Erythroblast (primary cell): Measurements from ENCODE around the gene TMEM179.

Source experiments
- GATA1 ChIP-seq: IDR thresholded peaks from 2 replicates; pipeline ENCODE4 v1.6.1; 2011; ENCODE audit warnings: low read depth, mild to moderate bottlenecking, control low read depth, low read length, moderate library complexity
- POLR2A ChIP-seq: IDR thresholded peaks from 2 replicates; pipeline ENCODE4 v1.6.1; 2011; ENCODE audit warnings: mild to moderate bottlenecking, low read length

DNA sequence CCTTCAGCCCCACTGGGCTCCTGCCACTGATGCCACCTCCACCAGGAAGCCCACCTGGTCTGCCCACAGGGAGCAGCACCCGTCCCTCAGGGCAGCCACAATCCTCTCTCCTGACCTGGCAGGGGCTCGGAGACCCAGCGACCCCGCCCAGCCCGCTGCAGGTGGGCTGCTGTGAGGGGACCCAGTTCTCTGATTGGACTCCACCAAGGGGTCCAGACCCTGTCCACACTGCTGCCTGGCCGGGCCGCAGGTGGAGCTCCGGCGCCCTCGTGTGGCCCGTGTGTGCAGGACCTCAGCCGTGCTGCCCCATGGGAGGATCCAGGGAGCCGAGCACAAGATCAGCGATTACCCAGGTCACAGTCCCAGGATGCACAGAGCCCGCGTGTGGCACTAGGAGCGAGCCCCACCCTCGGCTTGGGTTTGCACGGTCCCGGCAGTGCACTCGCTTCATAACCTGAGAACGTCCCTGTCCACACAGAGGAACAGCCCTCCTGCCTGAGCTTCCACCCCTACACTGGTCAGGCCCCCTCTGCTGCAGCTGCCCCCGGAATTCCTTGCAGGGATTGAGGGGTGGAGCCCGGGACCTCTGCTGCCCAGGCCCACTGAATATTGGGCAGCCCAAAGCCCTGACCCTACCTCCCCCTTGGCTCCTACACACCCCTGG, 35.4 kb upstream of the TMEM179 start:
- TF ChIP-seq POLR2A, result no peak
- TF ChIP-seq GATA1, result no peak
